GM21576 (cell line): ENCODE results near the gene SLC16A12.
"Not testable (repeated sequence)": the region's sequence is repeated elsewhere in the genome, so short reads cannot be mapped to it uniquely, and the experiment has no call there.

Experiments
- ATAC-seq: cut with Tn5 transposase; IDR thresholded peaks from one replicate; pipeline ENCODE4 v1.9.1; 2021; ENCODE audit warnings: mild to moderate bottlenecking, moderate library complexity; ENCODE audit not compliant: unreplicated experiment

The SLC16A12 gene

DNA sequence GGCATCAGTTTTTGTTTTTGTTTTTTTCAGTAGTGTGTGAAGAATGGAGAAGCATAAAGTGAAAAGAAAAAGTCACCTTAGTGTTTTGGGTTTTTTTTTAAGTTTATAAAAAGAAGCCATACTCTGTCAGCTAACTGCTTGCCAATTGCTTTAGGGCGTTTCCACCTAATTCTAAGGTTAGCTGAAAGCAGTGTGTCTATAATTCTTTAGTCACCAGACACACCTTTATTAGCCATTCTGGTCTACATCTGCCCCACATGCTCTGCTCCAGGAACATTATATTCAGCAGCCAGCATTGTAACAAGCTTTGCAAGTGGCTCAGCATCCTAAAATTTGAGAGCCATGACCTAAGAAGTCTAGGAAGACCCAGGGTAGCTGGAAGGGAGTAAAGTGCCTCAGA is 14.1 kb upstream of the SLC16A12 start:
- ATAC-seq: no peak

DNA sequence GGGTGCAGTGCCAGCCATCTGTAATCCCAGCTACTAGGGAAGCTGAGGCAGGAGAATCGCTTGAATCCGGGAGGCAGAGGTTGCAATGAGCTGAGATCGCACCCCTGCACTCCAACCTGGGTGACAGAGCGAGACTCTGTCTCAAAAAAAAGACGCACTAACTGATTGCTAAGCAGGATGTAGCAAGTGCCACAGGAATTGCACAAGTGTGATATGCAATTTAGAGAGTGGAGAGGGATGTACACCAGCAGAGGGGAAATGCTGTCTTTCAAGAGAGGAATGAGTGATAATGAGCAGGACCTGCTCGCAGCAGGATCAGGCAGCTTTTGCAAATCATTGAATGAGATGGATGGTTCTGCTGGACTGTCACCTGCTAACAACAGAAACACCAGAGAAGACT is 13.3 kb upstream of the SLC16A12 start:
- ATAC-seq: no peak

DNA sequence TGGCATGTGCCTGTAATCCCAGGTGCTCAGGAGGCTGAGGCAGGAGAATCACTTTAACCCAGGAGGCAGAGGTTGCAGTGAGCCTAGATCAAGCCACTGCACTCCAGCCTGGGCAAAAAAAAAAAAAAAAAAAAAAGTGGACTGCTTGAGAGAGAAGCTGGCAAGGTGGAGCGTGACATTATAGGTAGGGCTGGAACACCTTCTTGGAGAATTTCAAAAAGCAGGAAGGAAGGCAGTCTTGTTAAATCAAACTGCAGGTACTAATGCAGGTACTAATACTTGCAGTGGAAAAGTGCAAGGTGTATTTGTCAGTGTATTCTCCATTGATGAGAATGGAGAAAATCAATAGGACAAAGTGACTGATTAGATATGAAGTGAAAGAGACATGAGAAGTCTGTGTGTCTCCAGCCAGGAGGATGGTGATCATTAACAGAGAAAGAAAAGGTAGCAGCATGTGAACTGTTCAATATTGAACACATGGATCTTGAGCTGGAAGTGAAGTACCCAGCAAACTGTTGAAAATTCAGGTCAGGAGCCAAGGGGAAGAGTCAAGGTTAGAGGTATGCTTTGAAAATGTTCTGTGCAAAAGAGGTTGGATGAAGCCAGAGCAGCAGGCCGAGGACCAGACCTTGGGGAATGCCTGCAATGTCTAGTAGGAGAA is 12.6 kb upstream of the SLC16A12 start:
- no peak for ATAC-seq

DNA sequence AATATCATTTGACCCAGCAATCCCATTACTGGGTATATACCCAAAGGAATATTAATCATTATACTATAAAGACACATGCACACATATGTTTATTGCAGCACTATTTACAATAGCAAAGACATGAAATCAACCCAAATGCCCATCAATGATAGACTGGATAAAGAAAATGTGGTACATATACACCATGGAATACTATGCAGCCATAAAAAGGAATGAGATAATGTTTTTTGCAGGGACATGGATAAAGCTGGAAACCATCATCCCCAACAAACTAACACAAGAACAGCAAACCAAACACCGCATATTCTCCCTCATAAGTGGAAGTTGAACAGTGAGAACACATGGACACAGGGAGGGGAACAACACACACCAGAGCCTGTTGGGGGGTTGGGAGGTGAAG is 11.3 kb upstream of the SLC16A12 start:
- ATAC-seq: not testable (repeated sequence)

DNA sequence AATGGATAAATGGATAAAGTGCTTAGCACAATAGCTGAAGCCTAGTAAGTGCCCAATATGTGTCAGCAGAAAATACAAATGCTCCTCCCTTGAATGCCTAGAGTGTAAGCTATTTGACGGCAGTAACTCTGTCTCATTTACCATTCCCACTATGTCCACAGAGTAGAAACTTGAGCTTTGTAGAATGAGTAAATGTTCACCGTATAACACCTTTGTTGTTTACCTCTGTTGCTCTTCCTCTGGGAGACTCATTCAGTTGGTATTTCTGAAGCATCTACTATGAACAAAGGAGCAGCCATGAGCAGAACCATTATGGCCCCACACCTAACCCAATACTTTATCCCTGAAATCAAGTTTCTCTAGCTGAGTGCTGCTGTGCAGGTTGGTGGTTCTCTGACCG is 8.4 kb upstream of the SLC16A12 start:
- no peak for ATAC-seq

DNA sequence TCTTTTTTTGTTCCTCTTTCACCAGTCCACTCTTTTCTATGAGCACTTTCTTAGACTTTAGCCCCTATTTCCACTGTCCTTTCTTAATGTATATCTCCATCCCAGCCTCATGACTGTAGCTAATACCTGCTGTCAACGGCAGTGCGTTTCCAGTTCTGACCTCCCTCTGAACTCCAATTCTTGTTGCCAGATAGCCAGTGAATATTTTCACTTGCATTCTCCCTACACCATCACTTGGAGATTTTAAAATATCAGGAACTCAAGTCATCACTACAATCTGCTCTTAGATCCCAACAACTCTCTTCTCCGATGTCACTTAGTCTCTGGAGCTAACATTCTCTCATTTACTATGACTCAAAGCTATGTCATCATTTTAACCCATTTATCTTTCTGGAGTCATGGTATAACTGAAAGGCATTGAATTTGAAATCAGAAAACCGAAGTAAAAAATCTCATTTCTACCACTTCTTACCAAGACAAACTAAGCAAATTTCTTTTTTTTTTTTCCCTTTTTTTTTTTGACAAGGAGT is 5.1 kb upstream of the SLC16A12 start:
- ATAC-seq: no peak

DNA sequence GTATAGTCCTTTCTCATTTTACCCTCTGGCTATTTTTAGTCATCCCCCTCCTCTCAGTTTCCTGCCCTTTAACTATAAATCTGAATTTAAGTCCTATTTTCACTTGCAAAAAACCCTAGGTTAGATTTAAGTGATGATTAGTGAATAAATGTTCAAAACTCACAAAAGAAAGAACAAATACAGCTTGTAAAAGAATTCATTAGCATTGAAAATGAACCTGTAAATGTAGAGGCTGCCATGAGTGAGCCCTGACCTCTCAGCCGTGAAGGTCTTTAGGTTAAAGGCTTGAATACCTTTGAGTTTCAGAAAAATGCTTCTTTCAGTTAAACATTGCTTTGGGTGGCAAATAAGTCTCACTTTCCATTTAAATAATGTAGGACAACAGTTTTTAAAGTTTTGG is 2.0 kb upstream of the SLC16A12 start:
- no peak for ATAC-seq

DNA sequence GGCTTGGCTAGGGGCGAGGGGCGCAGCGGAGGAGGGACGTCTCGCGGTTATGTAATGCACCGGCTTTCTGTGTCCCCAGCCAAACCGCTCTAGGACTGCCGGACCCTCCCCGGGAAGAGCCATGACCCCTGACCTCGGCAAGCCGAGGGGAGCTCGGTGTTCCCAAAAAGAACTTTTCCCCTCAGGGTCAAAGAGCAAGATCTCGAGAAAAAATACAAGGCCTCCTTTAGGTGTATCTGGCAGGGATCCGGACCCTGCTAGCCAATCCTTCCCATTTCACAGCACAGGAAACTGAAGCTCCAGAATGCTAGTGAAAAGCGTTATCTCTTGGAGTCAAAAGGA is 590 bp upstream of the SLC16A12 start:
- ATAC-seq: no peak

DNA sequence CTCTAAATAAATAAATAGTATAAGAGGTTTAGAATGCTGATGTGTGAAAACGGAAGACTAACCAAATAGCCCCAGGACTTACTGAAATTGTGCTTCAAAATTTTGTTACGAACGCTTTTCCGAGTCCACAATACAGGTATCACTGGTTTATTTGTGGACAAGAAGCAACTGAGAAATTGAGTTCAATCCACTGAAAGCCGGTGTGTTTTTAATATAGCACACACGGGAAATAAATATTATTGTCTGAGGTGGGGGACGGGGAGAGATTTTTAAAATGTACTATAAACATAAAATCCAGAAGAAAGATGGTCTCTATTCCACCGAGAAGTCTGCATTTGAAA is 598 bp downstream of the SLC16A12 start:
- no peak for ATAC-seq

DNA sequence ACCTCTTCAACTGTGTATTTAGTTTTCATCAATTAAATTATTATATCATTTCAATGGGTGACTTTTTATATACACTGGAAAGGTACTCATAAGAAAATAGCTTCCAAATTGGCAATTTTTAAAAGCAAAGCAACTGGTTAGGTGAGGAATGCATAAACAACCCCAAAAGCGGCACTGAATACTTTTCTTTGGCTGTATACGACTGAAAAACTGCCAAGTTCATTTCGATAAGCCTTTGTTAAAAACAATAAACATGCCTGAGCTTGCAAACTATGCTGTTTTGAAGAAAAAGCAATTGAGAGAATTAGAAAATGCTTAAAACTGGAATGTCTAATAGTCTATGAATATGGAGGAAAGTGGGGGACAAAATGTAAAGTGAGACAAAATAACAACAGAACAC is 2.9 kb downstream of the SLC16A12 start:
- ATAC-seq: no peak

DNA sequence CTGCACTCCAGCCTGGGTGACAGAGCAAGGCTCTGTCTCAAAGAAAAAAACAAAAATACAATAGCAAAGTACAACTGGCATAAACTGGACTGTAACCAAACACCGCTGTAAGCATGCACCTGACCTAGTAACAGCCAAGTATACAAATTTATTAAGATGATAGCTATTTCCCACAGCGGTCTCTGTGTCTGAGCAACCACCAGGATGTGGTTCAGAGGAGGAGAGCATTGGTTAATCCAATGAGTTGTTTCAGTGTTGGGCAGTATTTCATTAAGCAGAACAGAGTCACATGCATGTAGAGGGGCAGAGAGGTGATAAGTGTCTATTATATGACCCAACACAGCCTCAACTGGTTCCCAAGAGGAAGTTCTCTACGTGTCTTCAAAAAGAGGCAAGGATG is 4.0 kb downstream of the SLC16A12 start:
- ATAC-seq: no peak

DNA sequence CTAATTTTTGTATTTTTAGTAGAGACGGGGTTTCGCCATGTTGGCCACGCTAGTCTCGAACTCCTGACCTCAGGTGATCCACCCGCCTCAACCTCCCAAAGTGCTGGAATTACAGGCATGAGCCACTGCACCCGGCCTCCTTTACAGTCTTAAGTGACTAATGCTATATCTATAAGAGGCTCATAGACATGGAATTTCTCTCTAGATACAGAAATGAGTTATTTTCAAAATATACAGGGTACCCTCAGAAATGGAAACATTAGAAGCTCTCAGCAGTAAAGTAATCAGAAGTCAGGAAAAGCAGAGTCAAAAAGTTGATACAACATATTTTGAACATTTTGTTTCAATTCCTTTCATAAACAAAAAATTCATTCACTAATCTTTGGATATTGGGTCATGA is 5.7 kb downstream of the SLC16A12 start:
- ATAC-seq: not testable (repeated sequence)

DNA sequence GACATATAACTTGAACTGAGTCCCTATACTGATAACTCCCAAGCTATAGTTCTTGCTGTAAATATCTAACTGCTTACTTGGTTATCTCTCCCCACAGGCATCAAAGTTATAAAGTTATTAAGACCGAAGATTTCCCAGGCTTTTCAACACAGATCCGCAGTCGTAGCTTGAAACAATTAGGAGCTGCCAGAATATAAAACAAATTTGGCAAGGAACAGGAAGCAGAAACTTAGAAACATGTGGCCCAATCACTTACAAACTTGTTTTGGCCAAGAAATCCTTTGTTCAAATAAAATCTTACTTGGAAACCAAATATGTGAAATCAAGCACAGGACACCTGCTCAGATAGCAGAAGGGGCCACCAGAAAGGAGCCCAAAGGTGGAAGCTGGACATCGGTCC is 9.0 kb downstream of the SLC16A12 start:
- ATAC-seq: no peak

DNA sequence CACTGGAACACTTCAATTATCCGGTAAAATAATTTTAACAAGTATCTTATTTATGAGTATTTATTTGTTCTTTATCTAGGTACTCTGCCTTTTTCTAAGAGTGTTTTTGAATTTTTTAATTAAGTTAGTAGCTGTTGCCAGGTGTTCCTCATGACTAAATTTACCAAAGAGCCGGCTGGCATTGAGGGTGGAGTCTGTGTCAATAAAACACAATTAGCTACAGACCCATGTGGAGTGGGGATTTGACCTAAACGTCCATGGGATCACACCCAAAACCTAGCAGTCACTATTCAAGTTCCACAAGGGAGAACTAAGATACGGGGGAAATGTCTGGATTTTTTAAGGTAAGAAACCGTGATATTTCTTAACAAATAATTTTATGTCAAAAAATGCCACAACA is 9.8 kb downstream of the SLC16A12 start:
- no peak for ATAC-seq

DNA sequence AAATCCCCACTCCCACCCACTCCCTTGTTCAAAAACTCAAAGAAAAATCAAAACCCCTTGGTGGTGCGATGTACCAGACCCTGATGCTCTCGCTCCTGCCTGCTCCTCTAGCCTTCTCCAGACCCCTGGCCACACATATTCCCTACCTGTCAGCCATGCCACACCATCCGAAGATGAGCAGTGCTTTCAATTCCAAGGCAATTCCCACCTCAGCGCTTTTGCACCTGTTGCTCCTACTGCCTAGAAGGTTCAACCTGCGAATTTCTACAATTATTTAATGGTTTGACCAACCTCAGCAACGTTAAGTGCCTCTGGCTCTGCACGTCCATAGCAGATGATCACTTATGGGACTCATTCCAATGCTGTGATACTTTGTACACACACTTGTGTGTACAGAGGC is 11.1 kb downstream of the SLC16A12 start:
- ATAC-seq: no peak

DNA sequence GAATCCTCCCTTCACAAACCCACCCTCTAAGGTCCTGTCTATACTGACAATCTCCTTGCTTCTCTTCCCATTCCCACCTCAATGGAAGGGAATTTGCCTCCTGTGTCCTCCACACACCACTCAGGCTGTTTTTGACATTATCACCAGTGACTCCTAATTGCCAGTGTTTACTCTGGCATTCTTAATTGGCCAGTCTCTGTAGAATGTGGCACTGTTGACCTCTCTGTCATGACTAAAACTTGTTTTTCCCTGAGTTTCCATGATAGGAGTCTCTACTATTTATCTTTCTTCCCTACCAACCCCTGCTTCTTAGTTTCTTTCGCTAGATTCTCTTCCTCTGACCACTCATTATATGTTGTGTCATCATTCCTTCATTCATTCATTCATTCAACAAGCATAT is 12.1 kb downstream of the SLC16A12 start:
- ATAC-seq: no peak

DNA sequence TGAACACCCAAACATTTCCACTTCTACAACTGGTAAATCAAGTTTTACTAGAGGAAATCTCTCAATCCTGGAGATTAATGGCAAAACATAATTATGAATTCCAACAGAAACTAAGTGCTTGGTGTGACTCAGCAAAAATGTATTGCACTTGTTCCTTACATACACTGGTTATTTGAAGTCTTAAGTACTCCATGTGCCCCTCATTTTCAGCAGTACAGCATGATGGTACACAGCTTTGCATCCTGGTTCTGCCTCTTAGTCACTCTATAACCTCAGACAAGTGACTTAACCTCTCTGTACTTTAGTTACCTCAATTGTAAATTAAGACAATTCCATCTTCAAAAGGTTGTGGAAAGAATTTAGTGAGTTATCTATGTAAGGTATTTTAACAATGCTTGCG is 12.9 kb downstream of the SLC16A12 start:
- no peak for ATAC-seq

DNA sequence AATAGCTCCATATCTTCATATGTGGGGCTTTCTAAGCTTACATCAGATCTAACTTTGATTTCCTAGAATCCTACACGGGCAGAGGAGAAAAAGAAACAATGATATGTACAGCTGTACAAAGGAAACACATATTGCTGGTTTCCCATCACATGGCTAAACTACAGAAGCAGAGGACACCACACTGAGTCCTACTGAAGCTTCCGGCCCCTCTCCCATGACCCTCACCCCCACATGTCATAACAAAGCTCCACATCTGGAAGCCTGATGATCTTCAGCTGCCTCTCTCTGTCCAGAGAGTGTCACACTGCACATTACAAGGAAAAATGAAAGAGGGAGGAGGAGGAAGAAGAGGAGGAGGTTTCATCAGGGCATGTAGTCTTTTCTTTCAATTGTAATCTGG is 14.0 kb downstream of the SLC16A12 start:
- no peak for ATAC-seq

DNA sequence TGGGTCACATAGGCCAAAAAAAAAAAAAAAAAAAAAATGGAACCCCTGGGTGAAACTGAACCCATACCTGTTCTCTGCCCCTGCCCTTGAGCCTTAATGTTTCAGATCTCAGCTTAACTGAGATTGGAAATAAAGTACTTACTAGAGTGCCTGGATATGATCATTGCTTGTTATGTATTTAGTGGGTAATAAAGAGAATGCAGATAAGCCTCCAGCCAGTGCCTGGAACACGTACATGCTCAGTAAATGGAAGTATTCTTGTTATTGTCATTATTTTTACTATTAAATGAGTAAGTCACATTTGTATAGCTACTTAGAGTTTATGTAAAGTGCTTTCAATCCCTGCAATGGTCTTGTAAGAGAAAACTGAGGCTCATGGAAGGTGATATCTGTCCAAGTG is 14.7 kb downstream of the SLC16A12 start:
- no peak for ATAC-seq

DNA sequence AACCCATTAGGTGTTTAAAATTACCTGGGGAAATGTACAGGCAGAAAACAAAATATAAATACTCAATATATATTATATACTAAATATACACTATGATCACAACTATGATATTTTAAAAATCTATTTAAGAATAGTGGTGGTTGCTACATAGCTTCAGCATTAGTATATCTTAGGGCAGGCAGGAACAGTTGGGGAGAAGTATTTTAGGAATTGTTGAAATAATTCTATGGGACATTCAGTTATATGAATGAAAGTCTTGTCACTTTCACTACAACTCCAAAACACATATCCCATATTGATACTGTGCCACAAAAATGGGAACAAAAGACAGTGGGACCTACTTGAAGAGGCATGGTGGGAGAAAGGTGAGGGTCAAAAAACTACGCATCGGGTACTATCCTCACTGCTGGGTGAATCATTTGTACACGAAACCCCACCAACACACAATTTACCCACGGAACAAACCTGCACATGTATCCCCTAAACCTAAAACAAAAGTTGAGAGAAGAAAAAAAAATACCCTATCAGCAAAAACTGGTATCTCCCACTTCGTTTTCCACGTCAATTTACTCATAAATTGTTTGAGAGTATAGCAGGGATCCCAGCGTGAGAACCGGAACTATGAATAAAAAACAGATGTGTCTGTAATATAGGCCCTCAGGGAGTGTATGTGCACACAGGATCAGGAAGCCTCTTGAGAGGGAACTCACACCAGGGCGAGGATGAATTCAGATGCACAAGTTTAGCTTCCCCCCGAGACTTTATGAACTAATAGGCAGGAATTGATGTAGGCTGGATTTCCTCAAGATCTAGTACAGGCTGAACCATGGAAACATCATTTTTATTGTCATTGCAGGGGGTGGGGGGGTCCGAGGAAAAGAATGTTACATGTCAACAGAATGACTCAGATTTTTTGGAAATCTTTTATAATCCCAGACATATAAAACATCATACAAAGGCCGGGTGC is 16.2 kb downstream of the SLC16A12 start:
- no peak for ATAC-seq

DNA sequence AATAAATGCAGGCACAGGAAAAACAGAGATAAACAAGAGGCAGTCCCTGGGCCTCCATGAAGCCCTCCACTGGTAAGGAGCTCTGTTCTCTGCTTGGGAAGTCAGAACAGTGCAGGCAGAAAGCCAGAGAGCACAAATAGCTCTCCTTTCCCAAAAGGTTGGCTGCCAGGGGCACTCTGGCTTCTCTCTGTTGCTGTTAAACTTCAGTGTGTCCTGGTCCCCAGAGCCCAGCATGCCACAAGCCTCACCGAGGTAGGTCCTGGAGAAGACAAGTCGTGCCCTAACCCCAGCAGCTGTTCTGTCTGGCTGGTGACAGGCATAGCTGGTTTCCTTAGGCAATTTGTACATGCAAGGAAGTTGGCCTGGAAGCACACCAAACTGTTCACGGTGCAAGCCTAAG is 17.3 kb downstream of the SLC16A12 start:
- ATAC-seq: no peak

DNA sequence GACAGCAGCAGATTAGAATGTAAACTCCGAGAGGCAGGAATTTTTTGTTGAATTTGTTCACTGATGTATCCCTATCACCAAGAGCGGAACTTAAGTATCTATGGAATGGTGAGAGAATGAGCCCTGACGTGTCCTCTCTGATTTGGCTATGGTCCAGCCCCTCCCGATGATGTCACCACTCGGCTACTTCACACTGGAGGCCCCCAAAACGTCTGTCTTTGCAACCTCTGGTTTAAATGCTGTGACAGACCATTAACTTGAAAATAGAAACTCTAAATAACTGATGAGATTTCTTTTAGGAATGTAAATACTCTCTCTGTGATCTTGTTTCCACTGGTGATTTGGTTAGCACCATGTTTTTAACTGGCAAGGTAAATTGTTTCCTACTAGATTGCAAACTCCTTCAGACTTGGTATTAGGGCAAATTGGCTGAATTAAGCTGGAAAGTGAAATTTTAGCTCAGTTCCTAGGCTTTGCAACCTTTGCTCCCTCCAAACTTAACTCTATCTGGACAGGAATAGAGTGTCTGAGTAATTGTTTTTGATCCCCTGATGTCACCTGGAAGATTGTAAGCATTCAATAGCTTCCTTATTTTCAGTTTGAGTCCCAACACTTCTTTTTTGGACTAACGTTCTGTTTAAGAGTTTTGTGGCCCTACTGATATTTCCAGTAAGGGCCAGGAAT is 19.1 kb downstream of the SLC16A12 start:
- no peak for ATAC-seq
